Lower lobe of right lung (tissue), 2 donors: ENCODE data around the gene CRKL. TPM values are rescaled to one million over a fixed set of nuclear protein-coding genes. Genes with fewer than 3 reads are reported as not detected.

Experiments
- ATAC-seq, 2 donors: fragments of 200-7000 bp; cut with Tn5 transposase; one replicate each; pipeline ENCODE4 v1.9.1; 2020 to 2022; ENCODE audit warnings: mild to moderate bottlenecking in 2 of 2, moderate library complexity in 2 of 2
- DNase-seq: peaks from one replicate; pipeline ENCODE4 v3.0.0-alpha.2; 2020
- H3K27ac ChIP-seq: fragments of 200-600 bp; one replicate; pipeline ENCODE4 v1.8.0; 2022
- H3K27me3 ChIP-seq: fragments of 200-600 bp; one replicate; pipeline ENCODE4 v1.8.0; 2022; ENCODE audit warnings: low read depth
- H3K36me3 ChIP-seq: fragments of 200-600 bp; one replicate; pipeline ENCODE4 v1.8.0; 2022; ENCODE audit warnings: mild to moderate bottlenecking
- H3K4me1 ChIP-seq: fragments of 200-600 bp; one replicate; pipeline ENCODE4 v1.8.0; 2022
- H3K4me3 ChIP-seq: fragments of 200-600 bp; one replicate; pipeline ENCODE4 v1.8.0; 2022; ENCODE audit warnings: mild to moderate bottlenecking
- H3K9me3 ChIP-seq: fragments of 200-600 bp; one replicate; pipeline ENCODE4 v1.8.0; 2022
- intact Hi-C: fragments of 100-400 bp; cut with DNase I; formaldehyde crosslinking; loops from one replicate; pipeline ENCODE4 v1.11.0; 2022
- total RNA-seq: library from RNA; stranded (reverse); fragmentation: NEBNext Ultra II Directional; extraction: Animal tissue kit (Norgen Biotek cat#: 25700); gene quantifications from one replicate; pipeline ENCODE4 v1.2.1, GENCODE V29; 2021
- TF ChIP-seq, protein P1 (sequence below): fragments of 200-600 bp; IDR thresholded peaks from one replicate; pipeline ENCODE4 v1.8.0; 2022; ENCODE audit warnings: antibody characterized with exemption, mild to moderate bottlenecking
- donor health status: DM: no; HTN: yes; CAD: no; lungs with severe emphysema.

Gene CRKL
- total RNA-seq, 1 donor from 2014 or later = 53.5 TPM

DNA sequence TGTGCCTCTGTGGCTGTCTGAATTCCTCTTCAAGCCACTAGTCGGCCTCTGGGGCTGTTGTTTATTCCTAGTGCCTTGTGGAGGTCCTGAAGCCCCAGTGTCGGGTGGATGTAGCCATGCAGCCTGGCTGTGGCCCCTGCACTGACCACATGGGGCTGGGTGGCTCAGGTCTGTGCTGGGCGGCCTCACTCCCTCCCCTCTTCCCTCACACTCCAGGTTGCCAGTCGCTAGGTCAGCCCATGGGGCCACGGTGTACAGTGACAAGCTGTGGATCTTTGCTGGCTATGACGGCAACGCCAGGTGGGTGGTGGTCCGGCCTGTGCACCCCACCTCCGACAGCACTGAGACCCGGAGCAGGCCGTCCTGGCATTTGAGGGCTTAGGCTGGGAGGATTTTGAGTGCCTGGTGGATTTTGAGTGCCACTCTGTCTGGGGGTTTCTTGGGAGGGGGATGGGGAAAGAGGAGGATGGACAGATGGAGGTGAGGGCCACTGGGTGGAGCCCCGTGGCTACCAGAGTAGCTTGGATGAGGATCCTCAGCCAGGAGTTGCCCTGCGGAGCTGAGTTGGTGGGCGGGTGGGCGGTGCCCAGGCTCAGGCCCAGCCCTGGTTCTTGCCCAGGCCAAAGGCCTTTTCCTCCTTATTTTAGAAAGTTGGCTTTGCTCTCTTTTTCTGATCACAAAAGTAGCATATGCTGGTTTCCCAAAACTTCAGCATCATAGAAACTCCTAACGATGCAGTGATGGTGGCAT is 71.5 kb downstream of the CRKL start:
- H3K27me3 ChIP-seq = no peaks in the 10 kb centered on the region
- TF ChIP-seq, protein P1, sequence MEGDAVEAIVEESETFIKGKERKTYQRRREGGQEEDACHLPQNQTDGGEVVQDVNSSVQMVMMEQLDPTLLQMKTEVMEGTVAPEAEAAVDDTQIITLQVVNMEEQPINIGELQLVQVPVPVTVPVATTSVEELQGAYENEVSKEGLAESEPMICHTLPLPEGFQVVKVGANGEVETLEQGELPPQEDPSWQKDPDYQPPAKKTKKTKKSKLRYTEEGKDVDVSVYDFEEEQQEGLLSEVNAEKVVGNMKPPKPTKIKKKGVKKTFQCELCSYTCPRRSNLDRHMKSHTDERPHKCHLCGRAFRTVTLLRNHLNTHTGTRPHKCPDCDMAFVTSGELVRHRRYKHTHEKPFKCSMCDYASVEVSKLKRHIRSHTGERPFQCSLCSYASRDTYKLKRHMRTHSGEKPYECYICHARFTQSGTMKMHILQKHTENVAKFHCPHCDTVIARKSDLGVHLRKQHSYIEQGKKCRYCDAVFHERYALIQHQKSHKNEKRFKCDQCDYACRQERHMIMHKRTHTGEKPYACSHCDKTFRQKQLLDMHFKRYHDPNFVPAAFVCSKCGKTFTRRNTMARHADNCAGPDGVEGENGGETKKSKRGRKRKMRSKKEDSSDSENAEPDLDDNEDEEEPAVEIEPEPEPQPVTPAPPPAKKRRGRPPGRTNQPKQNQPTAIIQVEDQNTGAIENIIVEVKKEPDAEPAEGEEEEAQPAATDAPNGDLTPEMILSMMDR = no peak
- no peaks in the 10 kb centered on the region for H3K9me3 ChIP-seq
- H3K36me3 ChIP-seq = peaks cover 78% of the 10 kb centered on the region
- no peak overlapping the region for H3K4me3 ChIP-seq
- no peaks in the 10 kb centered on the region for H3K4me1 ChIP-seq
- H3K27ac ChIP-seq = no peak overlapping the region
- intact Hi-C loops = no loop called here
- ATAC-seq (no peak), DNase-seq (no peak)

DNA sequence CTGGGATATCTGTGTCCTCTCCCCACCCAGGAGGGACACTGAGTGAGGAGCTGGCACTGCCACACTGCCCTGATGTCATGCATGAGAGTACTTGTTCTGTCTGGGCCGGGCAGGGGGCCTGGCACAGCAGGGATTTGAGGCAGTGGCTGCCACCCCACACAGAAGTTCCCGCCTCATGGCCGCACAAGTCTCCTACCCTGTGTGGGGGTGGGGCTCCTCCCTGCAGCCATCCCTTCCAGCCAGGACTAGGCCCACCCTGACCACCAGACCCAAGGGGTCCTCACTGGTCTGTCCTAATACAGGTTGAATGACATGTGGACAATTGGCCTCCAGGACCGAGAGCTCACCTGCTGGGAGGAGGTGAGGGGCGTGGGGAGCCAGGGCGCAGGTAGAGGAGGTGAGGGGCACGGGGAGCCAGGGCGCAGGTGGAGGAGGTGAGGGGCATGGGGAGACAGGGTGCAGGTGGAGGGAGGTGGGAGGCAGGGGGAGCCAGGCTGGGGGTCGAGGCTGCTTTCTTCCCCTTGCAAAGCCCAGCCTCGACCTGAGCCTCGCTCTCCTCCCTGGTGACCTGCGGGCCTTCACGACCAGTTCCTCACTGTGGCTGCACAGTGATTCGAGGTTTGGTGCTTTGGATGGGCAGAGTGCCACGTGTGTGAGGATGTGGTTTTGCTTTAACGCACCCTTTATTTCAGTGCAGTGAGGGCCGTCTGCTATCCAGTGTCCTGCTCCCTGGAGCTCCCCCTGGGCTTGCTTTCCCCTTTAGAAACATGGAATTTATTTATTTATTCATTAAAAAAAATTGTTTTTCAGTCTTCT is 72.3 kb downstream of the CRKL start:
- no peaks in the 10 kb centered on the region for H3K27me3 ChIP-seq
- H3K36me3 ChIP-seq = peaks cover 83% of the 10 kb centered on the region
- TF ChIP-seq, protein P1 = no peak
- DNase-seq (no peak), ATAC-seq (no peak)
- no peak overlapping the region for H3K4me3 ChIP-seq
- H3K27ac ChIP-seq = no peak overlapping the region
- no peaks in the 10 kb centered on the region for H3K4me1 ChIP-seq
- intact Hi-C loops = no loop called here
- no peaks in the 10 kb centered on the region for H3K9me3 ChIP-seq

DNA sequence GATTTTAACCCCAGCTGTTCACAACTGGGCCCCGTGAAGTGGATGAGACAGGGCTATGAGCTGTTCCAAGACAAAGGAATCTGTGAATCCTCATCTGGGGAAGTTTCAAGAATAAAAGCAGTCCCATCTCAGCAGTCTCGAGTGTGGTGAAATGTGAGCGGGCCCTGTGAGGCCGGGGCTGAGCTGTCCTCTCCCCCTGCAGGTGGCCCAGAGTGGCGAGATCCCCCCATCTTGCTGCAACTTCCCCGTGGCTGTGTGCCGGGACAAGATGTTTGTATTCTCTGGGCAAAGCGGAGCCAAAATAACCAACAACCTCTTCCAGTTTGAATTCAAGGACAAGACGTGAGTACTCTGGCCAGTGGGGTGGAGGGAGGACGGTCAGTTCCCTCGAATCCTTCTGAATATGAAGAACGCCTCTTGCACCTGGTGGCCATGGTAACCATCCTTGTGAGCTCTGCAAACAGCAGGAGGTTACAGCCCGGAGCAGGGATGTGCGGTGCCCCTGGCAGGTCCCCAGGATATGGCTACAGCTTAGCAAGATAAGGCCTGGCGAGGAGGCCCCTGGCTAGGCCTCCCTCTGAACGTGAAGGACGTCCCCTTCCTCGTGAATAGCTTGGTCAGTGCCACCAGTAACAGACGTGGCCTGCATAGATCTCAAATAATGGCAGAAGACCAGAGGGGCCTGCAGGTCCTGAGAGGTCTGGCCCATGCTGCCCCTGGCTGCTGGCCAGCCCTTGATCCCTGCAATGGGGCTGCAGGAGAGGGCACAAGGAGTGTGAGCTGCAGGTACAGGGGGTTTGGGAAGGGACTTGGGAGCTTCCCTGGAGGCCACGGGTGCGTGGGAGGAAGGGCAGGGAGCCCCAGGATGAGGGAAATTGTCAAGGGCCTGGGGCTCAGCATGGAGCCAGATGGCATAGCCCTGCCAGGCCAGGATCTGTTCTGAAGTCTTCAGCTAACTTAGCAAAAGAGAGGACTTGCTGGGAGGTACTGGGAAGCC is 73.3 kb downstream of the CRKL start:
- no peak for DNase-seq
- intact Hi-C loops = no loop called here
- peaks cover 90% of the 10 kb centered on the region for H3K36me3 ChIP-seq
- no peak overlapping the region for H3K4me3 ChIP-seq
- H3K27me3 ChIP-seq = no peaks in the 10 kb centered on the region
- no peak for ATAC-seq
- no peaks in the 10 kb centered on the region for H3K9me3 ChIP-seq
- no peaks in the 10 kb centered on the region for H3K4me1 ChIP-seq
- no peak overlapping the region for H3K27ac ChIP-seq
- TF ChIP-seq, protein P1 = no peak

DNA sequence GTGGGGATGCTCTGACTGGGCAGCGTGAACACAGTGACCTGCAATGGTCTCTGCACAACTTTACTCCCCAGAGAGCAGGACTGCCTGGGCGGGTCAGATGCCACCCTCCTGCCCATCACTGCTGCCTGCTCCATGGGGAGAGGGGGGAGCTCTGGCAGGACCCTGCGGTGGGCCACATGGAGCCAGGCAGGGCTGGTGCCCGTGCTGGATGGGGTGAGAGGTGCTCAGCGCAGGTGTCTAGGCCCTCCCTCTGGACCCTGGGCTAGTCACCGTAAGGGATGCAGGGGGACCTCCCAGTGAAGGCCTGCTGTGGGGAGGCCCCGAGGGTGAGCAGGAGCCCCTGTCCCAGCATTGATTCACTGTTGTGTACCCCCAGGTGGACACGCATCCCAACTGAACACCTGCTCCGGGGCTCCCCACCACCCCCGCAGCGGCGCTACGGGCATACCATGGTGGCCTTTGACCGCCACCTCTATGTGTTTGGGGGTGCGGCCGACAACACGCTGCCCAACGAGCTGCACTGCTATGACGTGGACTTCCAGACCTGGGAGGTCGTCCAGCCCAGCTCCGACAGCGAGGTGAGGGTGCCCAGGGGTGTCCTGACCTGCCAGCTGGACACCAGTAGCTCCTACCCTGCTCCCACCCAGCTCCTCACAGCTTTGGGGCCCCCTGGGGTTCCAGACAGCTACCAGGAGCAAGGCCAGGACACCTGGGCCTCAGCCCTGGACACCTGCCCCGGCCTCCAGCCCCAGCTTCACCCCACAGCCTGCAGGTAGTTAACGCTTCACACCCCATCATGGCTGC is 74.2 kb downstream of the CRKL start:
- H3K4me3 ChIP-seq = no peak overlapping the region
- no peak for ATAC-seq
- TF ChIP-seq, protein P1 = no peak
- no peak overlapping the region for H3K27ac ChIP-seq
- no peaks in the 10 kb centered on the region for H3K4me1 ChIP-seq
- intact Hi-C loops = no loop called here
- peaks cover 90% of the 10 kb centered on the region for H3K36me3 ChIP-seq
- DNase-seq = no peak
- no peaks in the 10 kb centered on the region for H3K9me3 ChIP-seq
- no peaks in the 10 kb centered on the region for H3K27me3 ChIP-seq
